ENCODE results near the gene RBM38.

Gene RBM38

GRCh38 chr20:57400821-57401564 is 9.8 kb downstream of the RBM38 start:
- peaks cover 13% of the 10 kb centered on the region; the same call in 1 of the 2 replicates for H4K20me1 ChIP-seq (ENCODE audit: low read depth, low read length)
- peaks cover 16% of the 10 kb centered on the region; the same call in 1 of the 2 replicates for H3K36me3 ChIP-seq (ENCODE audit: low read length)

GRCh38 chr20:57401565-57401918 is 10.3 kb downstream of the RBM38 start:
- Histone ChIP-seq H3K9ac (ENCODE audit: low read length) (no peak overlapping the region), H3K9me3 (ENCODE audit: insufficient read depth, low read length) (no peaks in the 10 kb centered on the region), H3K27me3 (ENCODE audit: low read length) (no peaks in the 10 kb centered on the region), H3F3A (ENCODE audit: insufficient read depth) (peaks cover 20% of the 10 kb centered on the region), H3K27ac (ENCODE audit: low read depth, low read length) (peak overlapping the region; percentile 97), H4K20me1 (ENCODE audit: low read depth, low read length) (peaks cover 13% of the 10 kb centered on the region; the same call in 1 of the 2 replicates), H3K79me2 (ENCODE audit: insufficient read depth, low read length) (peaks cover 60% of the 10 kb centered on the region), H2AFZ (ENCODE audit: low read depth, low read length, severe bottlenecking) (no peak overlapping the region), H3K4me2 (ENCODE audit: low read depth, low read length, poor library complexity, severe bottlenecking) (no peak overlapping the region), H3K36me3 (ENCODE audit: low read length) (peaks cover 16% of the 10 kb centered on the region; the same call in 1 of the 2 replicates), H3K9me2 (replicated peaks; ENCODE audit: insufficient read depth, low read length) (no peaks in the 10 kb centered on the region), H3K4me3 (ENCODE audit: insufficient read depth, low read length, poor library complexity, severe bottlenecking) (no peak overlapping the region)
- TF ChIP-seq EZH2phosphoT487 (conservative IDR thresholded peaks at IDR 0.05; ENCODE audit: low read length): no peak
- no peak for TF ChIP-seq CTCF (IDR thresholded peaks at IDR 0.05; ENCODE audit: insufficient read depth, low read length, poor library complexity, severe bottlenecking)

More at GRCh38 chr20:57400821-57401564, 9.8 kb downstream of the RBM38 start:
- H3K4me2 ChIP-seq (ENCODE audit: low read depth, low read length, poor library complexity, severe bottlenecking): peak overlapping the region; percentile 86
- no peak overlapping the region for H3K4me3 ChIP-seq (ENCODE audit: insufficient read depth, low read length, poor library complexity, severe bottlenecking)
- H3K27me3 ChIP-seq (ENCODE audit: low read length): no peaks in the 10 kb centered on the region
- TF ChIP-seq CTCF (IDR thresholded peaks at IDR 0.05; ENCODE audit: insufficient read depth, low read length, poor library complexity, severe bottlenecking) (no peak), EZH2phosphoT487 (conservative IDR thresholded peaks at IDR 0.05; ENCODE audit: low read length) (no peak)
- peak overlapping the region; percentile 77 for H3K9ac ChIP-seq (ENCODE audit: low read length)
- H3K9me3 ChIP-seq (ENCODE audit: insufficient read depth, low read length): no peaks in the 10 kb centered on the region
- no peaks in the 10 kb centered on the region for H3K9me2 ChIP-seq (replicated peaks; ENCODE audit: insufficient read depth, low read length)
- peak overlapping the region; percentile 97 for H3K27ac ChIP-seq (ENCODE audit: low read depth, low read length)
- H2AFZ ChIP-seq (ENCODE audit: low read depth, low read length, severe bottlenecking): no peak overlapping the region
- peaks cover 65% of the 10 kb centered on the region for H3K79me2 ChIP-seq (ENCODE audit: insufficient read depth, low read length)
- peaks cover 23% of the 10 kb centered on the region for H3F3A ChIP-seq (ENCODE audit: insufficient read depth)

- H3K4me2 ChIP-seq (ENCODE audit: low read depth, low read length, poor library complexity, severe bottlenecking): no peak overlapping the region
Observed at GRCh38 chr20:57402206-57403125, 11.3 kb downstream of the RBM38 start.

More at GRCh38 chr20:57402206-57403125, 11.3 kb downstream of the RBM38 start:
- Histone ChIP-seq H3K9ac (ENCODE audit: low read length) (no peak overlapping the region), H3K9me2 (replicated peaks; ENCODE audit: insufficient read depth, low read length) (no peaks in the 10 kb centered on the region), H3K79me2 (ENCODE audit: insufficient read depth, low read length) (peaks cover 55% of the 10 kb centered on the region), H3K36me3 (ENCODE audit: low read length) (peaks cover 16% of the 10 kb centered on the region), H3K4me3 (ENCODE audit: insufficient read depth, low read length, poor library complexity, severe bottlenecking) (no peak overlapping the region), H3F3A (ENCODE audit: insufficient read depth) (peaks cover 11% of the 10 kb centered on the region), H2AFZ (ENCODE audit: low read depth, low read length, severe bottlenecking) (no peak overlapping the region), H4K20me1 (ENCODE audit: low read depth, low read length) (peaks cover 13% of the 10 kb centered on the region; the same call in 1 of the 2 replicates), H3K9me3 (ENCODE audit: insufficient read depth, low read length) (no peaks in the 10 kb centered on the region), H3K27me3 (ENCODE audit: low read length) (no peaks in the 10 kb centered on the region), H3K27ac (ENCODE audit: low read depth, low read length) (no peak overlapping the region)
- TF ChIP-seq CTCF (IDR thresholded peaks at IDR 0.05; ENCODE audit: insufficient read depth, low read length, poor library complexity, severe bottlenecking) (no peak), EZH2phosphoT487 (conservative IDR thresholded peaks at IDR 0.05; ENCODE audit: low read length) (no peak)
